ENCODE data around the gene HIPK3. TPM values are rescaled to one million over a fixed set of nuclear protein-coding genes. Genes with fewer than 3 reads are reported as not detected.

The HIPK3 gene
- total and polyA plus RNA-seq, 4 donors, result 17.9 to 189 (median 71.5) TPM

DNA sequence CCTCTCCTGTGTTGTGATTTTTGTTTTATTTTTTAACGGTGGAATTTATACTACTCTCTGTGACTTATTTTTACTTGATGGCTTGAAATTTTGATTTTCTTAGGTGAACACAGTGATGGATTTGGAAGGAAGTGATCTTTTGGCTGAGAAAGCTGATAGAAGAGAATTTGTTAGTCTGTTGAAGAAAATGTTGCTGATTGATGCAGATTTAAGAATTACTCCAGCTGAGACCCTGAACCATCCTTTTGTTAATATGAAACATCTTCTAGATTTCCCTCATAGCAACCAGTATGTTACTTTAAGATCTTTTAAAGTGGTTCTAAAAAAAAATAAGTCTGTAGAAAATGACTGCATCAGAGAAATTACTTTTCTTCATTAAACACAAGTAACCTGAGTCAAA is 82.1 kb downstream of the HIPK3 start:
- H3K4me3 ChIP-seq, result no peak overlapping the region
- H3K9ac ChIP-seq (ENCODE audit: insufficient read depth in 1 of 2, low read length in 2 of 2), result no peak overlapping the region
- no peak for TF ChIP-seq CTCF (IDR thresholded peaks at IDR 0.05; ENCODE audit: control extremely low read depth, extremely low read depth)
- peaks cover 3 to 22% (median 10%) of the 10 kb centered on the region in 4 donors for H3K36me3 ChIP-seq (ENCODE audit: control insufficient read depth in 4 of 4, insufficient read depth in 4 of 4, low read length in 4 of 4)
- 89 to 93% methylated on average over 1 of the region's 1 CpG for whole genome bisulfite sequencing, 2 donors
- DNase-seq (no peak), ATAC-seq (ENCODE audit: insufficient read depth, low FRiP score) (no peak)
- no peaks in the 10 kb centered on the region for H3K9me3 ChIP-seq (ENCODE audit: control insufficient read depth in 4 of 4, insufficient read depth in 3 of 4, low read length in 3 of 4)
- no peaks in the 10 kb centered on the region for H3K27me3 ChIP-seq (ENCODE audit: control insufficient read depth in 3 of 3, insufficient read depth in 3 of 3, low read length in 2 of 3)
- no peak overlapping the region for H3K27ac ChIP-seq (ENCODE audit: low read depth in 1 of 2, low read length in 1 of 2)
- H3K4me1 ChIP-seq (ENCODE audit: control insufficient read depth in 5 of 5, insufficient read depth in 5 of 5, low read length in 5 of 5), result peaks cover 0 to 13% (median 0%) of the 10 kb centered on the region in 5 donors

GRCh38 chr11:33344611-33345010 is 87.4 kb downstream of the HIPK3 start:
- Histone ChIP-seq H3K36me3 (ENCODE audit: control insufficient read depth in 4 of 4, insufficient read depth in 4 of 4, low read length in 4 of 4) (peaks cover 14 to 44% (median 26%) of the 10 kb centered on the region in 4 donors), H3K4me3 (no peak overlapping the region), H3K9ac (ENCODE audit: insufficient read depth in 1 of 2, low read length in 2 of 2) (no peak overlapping the region), H3K4me1 (ENCODE audit: control insufficient read depth in 5 of 5, insufficient read depth in 5 of 5, low read length in 5 of 5) (no peaks in the 10 kb centered on the region), H3K27me3 (ENCODE audit: control insufficient read depth in 3 of 3, insufficient read depth in 3 of 3, low read length in 2 of 3) (no peaks in the 10 kb centered on the region), H3K27ac (ENCODE audit: low read depth in 1 of 2, low read length in 1 of 2) (no peak overlapping the region), H3K9me3 (ENCODE audit: control insufficient read depth in 4 of 4, insufficient read depth in 3 of 4, low read length in 3 of 4) (no peaks in the 10 kb centered on the region)
- no peak for TF ChIP-seq CTCF (IDR thresholded peaks at IDR 0.05; ENCODE audit: control extremely low read depth, extremely low read depth)
- DNase-seq (no peak), ATAC-seq (ENCODE audit: insufficient read depth, low FRiP score) (no peak)
- 40 to 44% methylated on average over 2 of the region's 2 CpGs for WGBS, 2 donors

DNA sequence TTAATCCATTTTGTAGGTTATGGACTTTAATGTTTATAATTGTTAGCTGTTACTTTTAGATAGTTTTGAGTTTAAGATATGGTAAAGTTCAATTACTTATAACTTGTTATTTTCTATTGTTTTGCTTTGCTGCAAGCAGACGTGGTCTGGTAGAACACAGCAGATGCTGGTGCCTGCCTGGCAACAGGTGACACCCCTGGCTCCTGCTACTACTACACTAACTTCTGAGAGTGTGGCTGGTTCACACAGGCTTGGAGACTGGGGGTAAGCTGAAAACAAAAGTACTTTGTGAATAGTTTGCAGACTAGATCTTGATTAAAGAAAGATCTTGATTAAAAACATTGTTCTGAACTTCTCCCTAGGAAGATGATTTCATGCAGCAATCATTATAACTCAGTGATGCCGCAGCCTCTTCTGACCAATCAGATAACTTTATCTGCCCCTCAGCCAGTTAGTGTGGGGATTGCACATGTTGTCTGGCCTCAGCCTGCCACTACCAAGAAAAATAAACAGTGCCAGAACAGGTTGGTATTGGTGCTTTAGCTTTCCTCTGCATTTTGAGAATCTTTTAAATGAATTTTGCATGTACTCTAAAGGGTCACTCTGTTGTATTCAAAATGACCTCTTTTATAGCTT is 90.4 kb downstream of the HIPK3 start:
- Histone ChIP-seq H3K4me3 (no peak overlapping the region), H3K27me3 (ENCODE audit: control insufficient read depth in 3 of 3, insufficient read depth in 3 of 3, low read length in 2 of 3) (no peaks in the 10 kb centered on the region), H3K36me3 (ENCODE audit: control insufficient read depth in 4 of 4, insufficient read depth in 4 of 4, low read length in 4 of 4) (peaks cover 26 to 55% (median 37%) of the 10 kb centered on the region in 4 donors), H3K9me3 (ENCODE audit: control insufficient read depth in 4 of 4, insufficient read depth in 3 of 4, low read length in 3 of 4) (no peaks in the 10 kb centered on the region), H3K27ac (ENCODE audit: low read depth in 1 of 2, low read length in 1 of 2) (no peak overlapping the region), H3K4me1 (ENCODE audit: control insufficient read depth in 5 of 5, insufficient read depth in 5 of 5, low read length in 5 of 5) (no peaks in the 10 kb centered on the region), H3K9ac (ENCODE audit: insufficient read depth in 1 of 2, low read length in 2 of 2) (no peak overlapping the region)
- TF ChIP-seq CTCF (IDR thresholded peaks at IDR 0.05; ENCODE audit: control extremely low read depth, extremely low read depth), result no peak
- WGBS, 2 donors, result 73 to 90% methylated on average over 2 of the region's 2 CpGs
- DNase-seq (no peak), ATAC-seq (ENCODE audit: insufficient read depth, low FRiP score) (no peak)

DNA sequence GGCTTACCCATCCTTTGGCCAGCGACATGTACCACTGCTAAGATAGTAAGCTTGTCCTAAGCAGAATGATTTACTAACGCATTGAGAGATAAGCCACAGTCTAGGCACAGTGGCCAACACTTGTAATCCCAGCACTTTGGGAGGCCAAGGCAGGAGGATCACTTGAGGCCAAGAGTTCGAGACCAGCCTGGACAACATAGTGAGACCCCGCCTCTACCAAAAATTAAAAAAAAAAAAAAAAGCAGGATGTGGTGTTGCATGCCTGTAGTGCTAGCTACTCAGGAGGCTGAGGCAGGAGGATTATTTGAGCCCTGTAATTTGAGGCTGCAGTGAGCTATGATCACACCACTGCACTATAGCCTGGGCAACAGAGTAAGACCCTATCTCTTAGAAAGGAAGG is 93.1 kb downstream of the HIPK3 start:
- ATAC-seq (ENCODE audit: insufficient read depth, low FRiP score) (no peak), DNase-seq (no peak)
- H3K9me3 ChIP-seq (ENCODE audit: control insufficient read depth in 4 of 4, insufficient read depth in 3 of 4, low read length in 3 of 4), result no peaks in the 10 kb centered on the region
- no peaks in the 10 kb centered on the region for H3K27me3 ChIP-seq (ENCODE audit: control insufficient read depth in 3 of 3, insufficient read depth in 3 of 3, low read length in 2 of 3)
- H3K27ac ChIP-seq (ENCODE audit: low read depth in 1 of 2, low read length in 1 of 2), result no peak overlapping the region
- H3K9ac ChIP-seq (ENCODE audit: insufficient read depth in 1 of 2, low read length in 2 of 2), result no peak overlapping the region
- TF ChIP-seq CTCF (IDR thresholded peaks at IDR 0.05; ENCODE audit: control extremely low read depth, extremely low read depth), result no peak
- no peak overlapping the region for H3K4me3 ChIP-seq
- 98 to 99% methylated on average over 4 of the region's 4 CpGs for WGBS, 2 donors
- peaks cover 30 to 59% (median 41%) of the 10 kb centered on the region in 4 donors for H3K36me3 ChIP-seq (ENCODE audit: control insufficient read depth in 4 of 4, insufficient read depth in 4 of 4, low read length in 4 of 4)
- no peaks in the 10 kb centered on the region for H3K4me1 ChIP-seq (ENCODE audit: control insufficient read depth in 5 of 5, insufficient read depth in 5 of 5, low read length in 5 of 5)

Measured in lung (tissue), 12 donors.